Fibroblast of villous mesenchyme (primary cell): ENCODE data around the gene BORCS6. TPM values are rescaled to one million over a fixed set of nuclear protein-coding genes. Genes with fewer than 3 reads are reported as not detected.

Source experiments
- DNase-seq: peaks from one replicate; pipeline ENCODE4 v3.0.0-alpha.2; 2010; ENCODE audit warnings: low read depth
- H3K4me3 ChIP-seq: 2 replicates; pipeline ENCODE4 v1.5.1; 2011; ENCODE audit warnings: low read depth, mild to moderate bottlenecking, low read length
- total RNA-seq: library from RNA; depleted of rRNA; stranded (reverse); fragments of >200 nt; gene quantifications from 2 replicates; pipeline ENCODE4 v1.2.3, GENCODE V29; 2012
- TF ChIP-seq, protein P1 (sequence below): IDR thresholded peaks from 2 replicates; pipeline ENCODE4 v1.5.1; 2012; ENCODE audit warnings: low read depth, mild to moderate bottlenecking, low read length; ENCODE audit not compliant: insufficient read depth

The BORCS6 gene
- total RNA-seq, 1 donor, result 6.0 TPM

DNA sequence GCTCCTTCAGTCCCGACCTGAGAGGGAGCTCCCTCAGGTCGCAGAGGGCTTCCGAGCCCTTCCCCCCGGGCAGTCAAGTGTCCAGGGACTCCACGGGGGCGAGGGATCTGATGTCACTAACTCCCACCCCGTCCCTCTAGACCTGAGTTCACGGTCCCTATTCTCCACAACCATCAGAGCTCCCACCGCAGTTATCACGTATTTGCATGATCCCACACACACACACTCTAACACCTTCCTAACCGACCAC, 34.1 kb downstream of the BORCS6 start:
- no peak for DNase-seq
- TF ChIP-seq, protein P1, sequence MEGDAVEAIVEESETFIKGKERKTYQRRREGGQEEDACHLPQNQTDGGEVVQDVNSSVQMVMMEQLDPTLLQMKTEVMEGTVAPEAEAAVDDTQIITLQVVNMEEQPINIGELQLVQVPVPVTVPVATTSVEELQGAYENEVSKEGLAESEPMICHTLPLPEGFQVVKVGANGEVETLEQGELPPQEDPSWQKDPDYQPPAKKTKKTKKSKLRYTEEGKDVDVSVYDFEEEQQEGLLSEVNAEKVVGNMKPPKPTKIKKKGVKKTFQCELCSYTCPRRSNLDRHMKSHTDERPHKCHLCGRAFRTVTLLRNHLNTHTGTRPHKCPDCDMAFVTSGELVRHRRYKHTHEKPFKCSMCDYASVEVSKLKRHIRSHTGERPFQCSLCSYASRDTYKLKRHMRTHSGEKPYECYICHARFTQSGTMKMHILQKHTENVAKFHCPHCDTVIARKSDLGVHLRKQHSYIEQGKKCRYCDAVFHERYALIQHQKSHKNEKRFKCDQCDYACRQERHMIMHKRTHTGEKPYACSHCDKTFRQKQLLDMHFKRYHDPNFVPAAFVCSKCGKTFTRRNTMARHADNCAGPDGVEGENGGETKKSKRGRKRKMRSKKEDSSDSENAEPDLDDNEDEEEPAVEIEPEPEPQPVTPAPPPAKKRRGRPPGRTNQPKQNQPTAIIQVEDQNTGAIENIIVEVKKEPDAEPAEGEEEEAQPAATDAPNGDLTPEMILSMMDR, result no peak
- peak overlapping the region; percentile 100 for H3K4me3 ChIP-seq

DNA sequence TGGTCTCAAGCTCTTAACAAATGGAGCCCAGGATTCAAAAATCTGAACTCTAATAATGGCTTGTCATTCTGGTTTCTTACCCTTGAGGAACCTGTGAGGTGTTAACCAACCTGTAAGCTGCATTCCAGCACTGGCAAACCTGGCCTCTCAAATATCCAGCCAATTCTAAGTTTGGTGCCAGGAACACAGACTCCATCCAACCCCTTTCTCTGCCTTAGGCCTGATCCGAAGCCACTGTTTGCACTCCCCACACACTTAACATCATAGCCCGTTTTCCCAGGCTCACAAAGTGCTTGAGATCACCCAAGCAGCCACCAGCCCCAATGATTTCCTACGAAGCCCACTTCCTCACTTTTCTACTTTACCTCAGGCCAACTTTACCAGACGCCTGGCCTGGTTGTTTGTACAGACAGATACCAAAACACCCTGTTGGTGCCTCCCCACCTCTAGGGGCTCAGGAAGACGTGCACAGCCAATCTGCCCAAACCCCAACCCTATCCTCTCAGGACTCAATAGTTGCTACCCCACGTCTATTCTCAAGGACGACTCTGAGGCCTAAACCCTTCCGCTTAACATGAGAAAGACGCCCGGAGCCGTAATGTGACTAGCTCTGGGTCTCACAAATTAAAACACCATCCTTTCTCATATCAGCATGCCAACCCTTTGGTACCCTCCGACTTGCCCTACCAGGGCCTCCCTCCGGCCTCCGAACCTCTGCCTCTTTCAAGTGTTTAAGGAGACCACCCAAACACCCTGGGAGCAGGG, 34.6 kb downstream of the BORCS6 start:
- peak; percentile 50 for DNase-seq
- H3K4me3 ChIP-seq, result peak overlapping the region; percentile 100
- TF ChIP-seq, protein P1, result no peak

DNA sequence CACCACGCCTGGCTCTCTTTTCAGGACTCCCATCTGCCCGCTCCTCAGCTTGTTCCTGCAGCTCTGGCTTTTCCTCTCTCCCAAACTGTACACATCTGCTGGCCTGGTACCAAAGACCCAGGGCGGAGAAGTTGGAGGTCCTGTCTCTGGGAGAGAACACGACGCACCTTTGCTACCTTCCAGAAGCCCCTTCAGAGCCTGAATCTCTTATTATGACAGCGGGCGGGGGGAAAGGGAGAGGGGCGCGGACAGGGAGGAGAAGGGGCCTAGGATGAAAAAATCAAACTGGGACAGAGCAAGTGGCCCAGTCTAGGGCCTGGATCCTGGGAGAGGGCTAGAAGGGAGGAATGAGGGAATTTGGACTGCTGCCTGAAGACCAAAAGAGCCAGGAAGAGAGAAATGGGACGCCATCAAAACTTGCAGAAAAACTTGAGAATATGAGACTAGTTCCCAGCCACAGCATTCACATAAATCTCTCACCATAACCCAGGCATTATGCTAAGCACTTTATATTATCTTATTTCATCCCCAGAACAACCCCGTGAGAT, 35.3 kb downstream of the BORCS6 start:
- no peak for DNase-seq
- TF ChIP-seq, protein P1, result no peak
- H3K4me3 ChIP-seq, result peak overlapping the region; percentile 100

DNA sequence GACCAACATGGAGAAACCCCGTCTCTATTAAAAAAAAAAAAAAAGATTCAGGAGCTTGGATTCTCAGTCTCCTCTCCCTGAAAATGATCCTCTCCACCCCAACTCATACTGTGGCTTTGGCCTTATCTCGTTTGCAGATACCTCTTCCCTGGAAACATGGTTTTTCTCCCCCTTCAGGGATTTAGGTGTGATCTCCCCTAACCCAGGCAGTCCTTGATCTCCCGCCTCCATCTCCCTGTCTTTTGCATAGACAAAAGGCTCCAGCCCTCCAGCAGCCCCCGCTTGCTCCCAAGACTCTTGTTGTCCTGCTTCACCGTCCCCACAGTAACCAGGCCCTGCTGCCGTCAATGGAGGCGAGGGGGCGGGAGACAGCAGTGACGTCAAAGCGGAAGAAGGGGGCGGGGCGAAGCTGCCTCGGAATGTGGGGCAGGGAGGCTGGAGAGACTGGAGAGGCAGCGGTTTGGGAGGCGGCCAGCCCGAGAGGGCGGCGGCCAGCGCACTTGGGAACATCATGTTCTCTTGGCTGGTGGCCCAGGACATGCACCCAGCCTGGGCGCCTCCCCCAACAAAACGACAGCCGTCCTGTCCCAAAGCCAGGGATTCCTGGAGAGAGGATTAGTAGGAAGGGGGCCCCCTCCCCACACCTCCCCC, 35.9 kb downstream of the BORCS6 start:
- H3K4me3 ChIP-seq, result peak overlapping the region; percentile 100
- DNase-seq, result peak; percentile 100
- TF ChIP-seq, protein P1, result no peak

DNA sequence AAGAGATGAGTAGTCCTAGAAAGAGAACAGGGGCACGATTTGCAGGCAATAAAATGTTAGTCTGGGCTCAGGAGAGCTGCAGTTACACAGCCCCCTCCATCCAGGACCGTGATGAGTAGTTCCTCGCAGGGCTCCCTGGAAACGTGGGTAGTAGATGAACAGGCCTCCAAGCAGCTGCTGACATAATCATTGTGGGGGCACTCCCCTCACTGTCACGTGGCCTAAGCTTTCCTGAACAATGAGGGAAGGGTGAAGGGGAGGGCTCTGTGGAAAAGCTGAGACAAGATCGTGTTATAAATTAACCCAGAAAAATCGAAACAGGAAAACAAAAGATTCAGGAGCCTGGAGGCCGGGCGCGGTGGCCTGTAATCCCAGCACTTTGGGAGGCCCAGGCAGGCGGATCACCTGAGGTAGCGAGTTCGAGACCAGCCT, 36.4 kb downstream of the BORCS6 start:
- DNase-seq, result peak; percentile 96
- TF ChIP-seq, protein P1, result no peak
- H3K4me3 ChIP-seq, result peak overlapping the region; percentile 67

DNA sequence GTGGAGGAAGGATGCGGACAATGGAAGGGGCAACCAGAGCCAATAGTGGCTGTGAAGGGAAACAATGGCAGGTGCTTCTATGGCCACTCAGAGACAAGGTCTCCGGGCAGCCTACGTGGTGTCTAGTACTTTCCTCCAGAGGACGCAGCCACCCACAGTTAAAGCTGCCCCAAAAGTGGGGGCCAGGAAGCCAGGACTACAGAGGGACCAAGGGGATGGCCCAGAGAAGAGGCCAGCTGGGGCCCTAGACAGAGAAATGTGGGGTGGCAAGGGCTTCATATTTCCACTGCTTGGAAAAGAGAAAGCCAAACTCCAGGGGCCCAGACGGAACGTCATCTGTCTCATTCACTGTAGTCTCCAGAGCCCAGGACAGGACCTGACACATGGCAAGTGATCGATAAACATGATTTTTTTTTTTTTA, 36.9 kb downstream of the BORCS6 start:
- TF ChIP-seq, protein P1, result no peak
- peak overlapping the region; percentile 87 for H3K4me3 ChIP-seq
- DNase-seq, result no peak
